Thyroid gland (tissue), 4 donors: ENCODE measurements around the gene DLL1.

Source experiments
- POLR2A ChIP-seq, 2 donors: fragments of 450-650 bp; IDR thresholded peaks; one replicate each; pipeline ENCODE4 v1.6.1; 2017; ENCODE audit warnings: antibody characterized with exemption in 2 of 2, mild to moderate bottlenecking in 2 of 2, moderate library complexity in 1 of 2
- TF ChIP-seq, protein P1 (sequence below), 6 experiments: fragments of 200-600 bp in 3 of 6; fragments of 450-650 bp in 3 of 6; sonication (generic) in 3 of 6; IDR thresholded peaks; one replicate each; pipeline ENCODE4 v1.5.1; 2016 to 2019; ENCODE audit warnings: antibody characterized with exemption in 6 of 6, mild to moderate bottlenecking in 2 of 6, inconsistent platforms in 1 of 6, moderate library complexity in 1 of 6

- TF ChIP-seq POLR2A (IDR thresholded peaks at IDR 0.05): no peak
- TF ChIP-seq, protein P1, sequence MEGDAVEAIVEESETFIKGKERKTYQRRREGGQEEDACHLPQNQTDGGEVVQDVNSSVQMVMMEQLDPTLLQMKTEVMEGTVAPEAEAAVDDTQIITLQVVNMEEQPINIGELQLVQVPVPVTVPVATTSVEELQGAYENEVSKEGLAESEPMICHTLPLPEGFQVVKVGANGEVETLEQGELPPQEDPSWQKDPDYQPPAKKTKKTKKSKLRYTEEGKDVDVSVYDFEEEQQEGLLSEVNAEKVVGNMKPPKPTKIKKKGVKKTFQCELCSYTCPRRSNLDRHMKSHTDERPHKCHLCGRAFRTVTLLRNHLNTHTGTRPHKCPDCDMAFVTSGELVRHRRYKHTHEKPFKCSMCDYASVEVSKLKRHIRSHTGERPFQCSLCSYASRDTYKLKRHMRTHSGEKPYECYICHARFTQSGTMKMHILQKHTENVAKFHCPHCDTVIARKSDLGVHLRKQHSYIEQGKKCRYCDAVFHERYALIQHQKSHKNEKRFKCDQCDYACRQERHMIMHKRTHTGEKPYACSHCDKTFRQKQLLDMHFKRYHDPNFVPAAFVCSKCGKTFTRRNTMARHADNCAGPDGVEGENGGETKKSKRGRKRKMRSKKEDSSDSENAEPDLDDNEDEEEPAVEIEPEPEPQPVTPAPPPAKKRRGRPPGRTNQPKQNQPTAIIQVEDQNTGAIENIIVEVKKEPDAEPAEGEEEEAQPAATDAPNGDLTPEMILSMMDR (IDR thresholded peaks at IDR 0.05): no peak
Observed at GRCh38 chr6:170292111-170292406, 1.2 kb upstream of the DLL1 start.
